CD4-positive, alpha-beta T cell treated with Interleukin-6 at 100 ng/mL for 8 hours (primary cell): ENCODE data around the gene TUBB.

Experiments
- DNase-seq: peaks from one replicate; pipeline ENCODE4 v3.0.0-alpha.2; 2020; ENCODE audit warnings: mixed read lengths, low spot score

TUBB gene

GRCh38 chr6:30687659-30688431 lies 32.3 kb upstream of the TUBB start:
- no peak for DNase-seq

- no peak for DNase-seq
These were observed 31.6 kb upstream of the TUBB start for GRCh38 chr6:30688569-30688968.

- DNase-seq = no peak
These were observed 30.9 kb upstream of the TUBB start for GRCh38 chr6:30689022-30689865.

GRCh38 chr6:30689985-30690384 lies 30.2 kb upstream of the TUBB start:
- no peak for DNase-seq

GRCh38 chr6:30690403-30691207 lies 29.5 kb upstream of the TUBB start, which contains the start of gene NRM:
Gene NRM, minus strand, starts transcription at chr6:30690984. Its CDS starts 10 bp downstream, at chr6:30690974.
- DNase-seq = peak; percentile 66

GRCh38 chr6:30691208-30691847 lies 28.8 kb upstream of the TUBB start:
- no peak for DNase-seq

- DNase-seq = no peak
These were observed 23.7 kb upstream of the TUBB start for GRCh38 chr6:30696432-30696831.

GRCh38 chr6:30700340-30700739 lies 19.8 kb upstream of the TUBB start:
- DNase-seq = no peak

- no peak for DNase-seq
These were observed 17.1 kb upstream of the TUBB start for GRCh38 chr6:30703011-30703410.

- DNase-seq = no peak
These were observed 16.3 kb upstream of the TUBB start for GRCh38 chr6:30703821-30704220.

- no peak for DNase-seq
These were observed 14.5 kb upstream of the TUBB start for GRCh38 chr6:30705620-30706019.

GRCh38 chr6:30707281-30707850 lies 12.8 kb upstream of the TUBB start:
- DNase-seq = no peak

GRCh38 chr6:30709101-30709868 lies 10.9 kb upstream of the TUBB start:
- DNase-seq = no peak

GRCh38 chr6:30711758-30712380 lies 8.3 kb upstream of the TUBB start:
- no peak for DNase-seq

- DNase-seq = no peak
These were observed 7.7 kb upstream of the TUBB start for GRCh38 chr6:30712441-30712945.

- DNase-seq = no peak
These were observed 5.9 kb upstream of the TUBB start for GRCh38 chr6:30714263-30714662.

GRCh38 chr6:30716879-30717128 lies 3.3 kb upstream of the TUBB start:
- no peak for DNase-seq

GRCh38 chr6:30717129-30717844 lies 2.9 kb upstream of the TUBB start, which contains the start of gene MDC1:
Gene MDC1, minus strand, starts transcription at chr6:30717281. Its CDS starts 2,106 bp downstream, at chr6:30715175.
- peak; percentile 100 for DNase-seq
